Tibial nerve (tissue), 4 donors: ENCODE results near the gene P2RX5. TPM values are rescaled to one million over a fixed set of nuclear protein-coding genes. Genes with fewer than 3 reads are reported as not detected.

Experiments used
- DNase-seq, 2 donors: peaks; one replicate each; pipeline ENCODE4 v3.0.0-alpha.2; 2019; ENCODE audit warnings: low spot score in 2 of 2
- H3K27ac ChIP-seq, 4 donors: fragments of 200-600 bp; sonication (generic) in 3 of 4; one replicate each; pipeline ENCODE4 v1.5.1; 2017 to 2019; ENCODE audit warnings: mild to moderate bottlenecking in 1 of 4
- H3K27me3 ChIP-seq, 2 donors: fragments of 200-600 bp; sonication (generic) in 1 of 2; one replicate each; pipeline versions ENCODE4 v1.5.1 to v1.6.0; 2017 to 2019
- H3K36me3 ChIP-seq, 3 donors: fragments of 200-600 bp; sonication (generic); one replicate each; pipeline ENCODE4 v1.5.1; 2018 to 2019
- H3K4me1 ChIP-seq, 4 donors: fragments of 200-600 bp; sonication (generic) in 3 of 4; one replicate each; pipeline ENCODE4 v1.5.1; 2017 to 2019
- H3K4me3 ChIP-seq, 4 donors: fragments of 200-600 bp; sonication (generic) in 3 of 4; one replicate each; pipeline ENCODE4 v1.5.1; 2017 to 2019; ENCODE audit warnings: mild to moderate bottlenecking in 1 of 4, moderate library complexity in 1 of 4
- H3K9me3 ChIP-seq, 4 donors: fragments of 200-600 bp; sonication (generic) in 3 of 4; one replicate each; pipeline ENCODE4 v1.5.1; 2017 to 2019
- CTCF ChIP-seq, 5 experiments: fragments of 200-600 bp in 3 of 5; fragments of 450-650 bp in 2 of 5; sonication (generic) in 3 of 5; IDR thresholded peaks; one replicate each; pipeline ENCODE4 v1.5.1; 2016 to 2019; ENCODE audit warnings: antibody characterized with exemption in 5 of 5, mild to moderate bottlenecking in 3 of 5, moderate library complexity in 2 of 5
- EP300 ChIP-seq, 2 donors: sonication (generic); formaldehyde crosslinking; IDR thresholded peaks; one replicate each; pipeline ENCODE4 v1.6.1; 2017; ENCODE audit warnings: antibody characterized with exemption in 2 of 2, mild to moderate bottlenecking in 1 of 2
- POLR2A ChIP-seq, 2 donors: fragments of 450-650 bp; IDR thresholded peaks; one replicate each; pipeline ENCODE4 v1.6.1; 2017; ENCODE audit warnings: antibody characterized with exemption in 2 of 2, mild to moderate bottlenecking in 2 of 2, moderate library complexity in 2 of 2
- WGBS, 2 donors: methylation state at CpG; one replicate each; pipeline ENCODE4 v1.1.5; 2018; 5-methylcytosine and 5-hydroxymethylcytosine counted together
- total RNA-seq, 4 donors: library from RNA; depleted of rRNA; stranded (reverse); fragments of >200 nt; gene quantifications; one replicate each; pipeline ENCODE4 v1.1.0, GENCODE V29; 2016

Gene P2RX5
- total RNA-seq, 4 donors from 2014 or later: 0.42 TPM; not detected in 3

GRCh38 chr17:3723188-3723555, 27.2 kb upstream of the P2RX5 start:
- 0 to 3% methylated on average over 13 of the region's 13 CpGs for WGBS, 2 donors
- Histone ChIP-seq H3K4me1 (peaks cover 2 to 47% (median 19%) of the 10 kb centered on the region in 4 donors), H3K27me3 (no peaks in the 10 kb centered on the region), H3K4me3 (peak overlapping the region; percentile 74 to 93 (median 78)), H3K27ac (peak overlapping the region; percentile 47 to 89 (median 86)), H3K36me3 (peaks cover 0 to 11% (median 0%) of the 10 kb centered on the region in 3 donors), H3K9me3 (no peaks in the 10 kb centered on the region)
- TF ChIP-seq POLR2A (IDR thresholded peaks at IDR 0.05): no peak
- no peak for DNase-seq

- Histone ChIP-seq H3K27ac (peak overlapping the region in 3 of 4 donors; percentile 47 to 87 (median 86)), H3K4me3 (peak overlapping the region; percentile 74 to 93 (median 78)), H3K4me1 (peaks cover 2 to 47% (median 19%) of the 10 kb centered on the region in 4 donors), H3K27me3 (no peaks in the 10 kb centered on the region), H3K9me3 (no peaks in the 10 kb centered on the region), H3K36me3 (peaks cover 0 to 16% (median 0%) of the 10 kb centered on the region in 3 donors)
- 14 to 18% methylated on average over 6 of the region's 6 CpGs for WGBS, 2 donors
- TF ChIP-seq EP300 (IDR thresholded peaks at IDR 0.05): no peak
- no peak for TF ChIP-seq CTCF (IDR thresholded peaks at IDR 0.05)
- no peak for TF ChIP-seq POLR2A (IDR thresholded peaks at IDR 0.05)
- no peak for DNase-seq
Measured at GRCh38 chr17:3722716-3723115, 26.8 kb upstream of the P2RX5 start.

GRCh38 chr17:3719265-3719664, 23.3 kb upstream of the P2RX5 start:
- peaks cover 3 to 50% (median 13%) of the 10 kb centered on the region in 3 donors for H3K36me3 ChIP-seq
- no peak for DNase-seq
- H3K27me3 ChIP-seq: no peaks in the 10 kb centered on the region
- TF ChIP-seq CTCF (IDR thresholded peaks at IDR 0.05) (no peak), EP300 (IDR thresholded peaks at IDR 0.05) (no peak), POLR2A (IDR thresholded peaks at IDR 0.05) (no peak)
- H3K27ac ChIP-seq: no peak overlapping the region
- no peak overlapping the region for H3K4me3 ChIP-seq
- no peaks in the 10 kb centered on the region for H3K9me3 ChIP-seq
- peaks cover 2 to 41% (median 18%) of the 10 kb centered on the region in 4 donors for H3K4me1 ChIP-seq

- TF ChIP-seq POLR2A (IDR thresholded peaks at IDR 0.05) (no peak), EP300 (IDR thresholded peaks at IDR 0.05) (no peak), CTCF (IDR thresholded peaks at IDR 0.05) (no peak)
- Histone ChIP-seq H3K9me3 (no peaks in the 10 kb centered on the region), H3K27me3 (no peaks in the 10 kb centered on the region), H3K4me3 (no peak overlapping the region), H3K4me1 (peaks cover 2 to 36% (median 16%) of the 10 kb centered on the region in 4 donors), H3K27ac (no peak overlapping the region), H3K36me3 (peaks cover 3 to 61% (median 13%) of the 10 kb centered on the region in 3 donors)
- WGBS, 2 donors: 76 to 82% methylated on average over 4 of the region's 4 CpGs
- no peak for DNase-seq
Measured at GRCh38 chr17:3718201-3718600, 22.2 kb upstream of the P2RX5 start.

- peaks cover 3 to 77% (median 13%) of the 10 kb centered on the region in 3 donors for H3K36me3 ChIP-seq
- H3K27me3 ChIP-seq: no peaks in the 10 kb centered on the region
- TF ChIP-seq CTCF (IDR thresholded peaks at IDR 0.05) (no peak), EP300 (IDR thresholded peaks at IDR 0.05) (no peak), POLR2A (IDR thresholded peaks at IDR 0.05) (no peak)
- WGBS, 2 donors: 83 to 84% methylated on average over 8 of the region's 8 CpGs
- DNase-seq: no peak
- H3K9me3 ChIP-seq: no peaks in the 10 kb centered on the region
- no peak overlapping the region for H3K4me3 ChIP-seq
- peaks cover 0 to 12% (median 7%) of the 10 kb centered on the region in 4 donors for H3K4me1 ChIP-seq
- no peak overlapping the region for H3K27ac ChIP-seq
Measured at GRCh38 chr17:3715296-3715695, 19.3 kb upstream of the P2RX5 start.
